ENCODE measurements around the gene CTCF.

Gene CTCF

GRCh38 chr16:67644038-67644437, 81.7 kb downstream of the CTCF start:
- Mint-ChIP-seq H3K27ac (no peak overlapping the region), H3K27me3 (ENCODE audit: low read depth, poor library complexity) (peaks cover 48% of the 10 kb centered on the region), H3K36me3 (ENCODE audit: low read depth) (peaks cover 10% of the 10 kb centered on the region), H3K9me3 (no peaks in the 10 kb centered on the region), H3K4me3 (no peak overlapping the region), H3K4me1 (no peaks in the 10 kb centered on the region)
- TF ChIP-seq CTCF (IDR thresholded peaks at IDR 0.05), result no peak
- DNase-seq, result no peak

GRCh38 chr16:67645397-67646121, 83.2 kb downstream of the CTCF start:
- no peak overlapping the region for H3K27ac Mint-ChIP-seq
- H3K36me3 Mint-ChIP-seq (ENCODE audit: low read depth), result no peaks in the 10 kb centered on the region
- DNase-seq, result no peak
- peaks cover 60% of the 10 kb centered on the region for H3K27me3 Mint-ChIP-seq (ENCODE audit: low read depth, poor library complexity)
- H3K9me3 Mint-ChIP-seq, result no peaks in the 10 kb centered on the region
- H3K4me3 Mint-ChIP-seq, result no peak overlapping the region
- no peak for TF ChIP-seq CTCF (IDR thresholded peaks at IDR 0.05)
- H3K4me1 Mint-ChIP-seq, result peaks cover 2% of the 10 kb centered on the region

- H3K36me3 Mint-ChIP-seq (ENCODE audit: low read depth), result no peaks in the 10 kb centered on the region
- H3K27me3 Mint-ChIP-seq (ENCODE audit: low read depth, poor library complexity), result peaks cover 75% of the 10 kb centered on the region
- no peak overlapping the region for H3K27ac Mint-ChIP-seq
Measured at GRCh38 chr16:67647111-67647651, 84.9 kb downstream of the CTCF start.

GRCh38 chr16:67647681-67648080, 85.4 kb downstream of the CTCF start:
- no peaks in the 10 kb centered on the region for H3K36me3 Mint-ChIP-seq (ENCODE audit: low read depth)
- H3K9me3 Mint-ChIP-seq, result no peaks in the 10 kb centered on the region
- H3K4me1 Mint-ChIP-seq, result peaks cover 6% of the 10 kb centered on the region
- H3K4me3 Mint-ChIP-seq, result no peak overlapping the region
- TF ChIP-seq CTCF (IDR thresholded peaks at IDR 0.05), result no peak
- no peak overlapping the region for H3K27ac Mint-ChIP-seq
- H3K27me3 Mint-ChIP-seq (ENCODE audit: low read depth, poor library complexity), result peaks cover 76% of the 10 kb centered on the region
- DNase-seq, result no peak

More at GRCh38 chr16:67647111-67647651, 84.9 kb downstream of the CTCF start:
- no peak for TF ChIP-seq CTCF (IDR thresholded peaks at IDR 0.05)
- H3K4me3 Mint-ChIP-seq, result no peak overlapping the region
- no peak for DNase-seq
- H3K9me3 Mint-ChIP-seq, result no peaks in the 10 kb centered on the region
- peaks cover 6% of the 10 kb centered on the region for H3K4me1 Mint-ChIP-seq

GRCh38 chr16:67648088-67648763, 85.9 kb downstream of the CTCF start:
- H3K4me3 Mint-ChIP-seq, result no peak overlapping the region
- no peaks in the 10 kb centered on the region for H3K36me3 Mint-ChIP-seq (ENCODE audit: low read depth)
- no peak for TF ChIP-seq CTCF (IDR thresholded peaks at IDR 0.05)
- no peaks in the 10 kb centered on the region for H3K9me3 Mint-ChIP-seq
- no peak for DNase-seq
- no peak overlapping the region for H3K27ac Mint-ChIP-seq
- H3K27me3 Mint-ChIP-seq (ENCODE audit: low read depth, poor library complexity), result peaks cover 72% of the 10 kb centered on the region
- H3K4me1 Mint-ChIP-seq, result peaks cover 6% of the 10 kb centered on the region

Data from nephron progenitor cell (in vitro differentiated cells).